ENCODE results near the gene AKAP17A. TPM values are rescaled to one million over a fixed set of nuclear protein-coding genes. Genes with fewer than 3 reads are reported as not detected.

AKAP17A gene
- total and polyA plus RNA-seq, 2 of the 13 experiments (the other 11 are each of a cell fraction or from before 2014, with no cell fraction given), result 20.5 to 26.5 TPM

DNA sequence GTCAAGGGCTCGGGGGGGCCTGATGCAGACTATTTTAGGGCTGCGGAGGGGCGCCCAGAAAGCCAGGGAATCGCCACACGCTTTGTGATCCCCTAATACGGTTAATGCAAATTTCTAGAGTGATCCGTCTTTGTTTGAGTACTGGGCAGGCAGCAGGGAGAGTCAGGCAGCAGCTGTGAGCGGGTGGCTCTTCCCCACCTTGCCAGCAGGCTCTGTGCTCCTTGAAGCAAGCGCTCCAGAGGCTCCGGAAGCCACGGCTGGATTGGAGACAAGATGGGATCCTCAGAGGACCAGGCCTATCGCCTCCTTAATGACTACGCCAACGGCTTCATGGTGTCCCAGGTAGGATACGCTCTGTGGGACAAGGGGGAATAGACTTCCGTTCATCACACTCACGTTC lies 23.5 kb downstream of the AKAP17A start, which contains the start of gene ASMT (continued):
- TF ChIP-seq ZNF674 (CRISPR knock-in tag; IDR thresholded peaks at IDR 0.05; ENCODE audit: low read depth) (no peak), RXRA (CRISPR knock-in tag; IDR thresholded peaks at IDR 0.05) (no peak), SMAD3 (CRISPR knock-in tag; IDR thresholded peaks at IDR 0.05) (no peak)

DNA sequence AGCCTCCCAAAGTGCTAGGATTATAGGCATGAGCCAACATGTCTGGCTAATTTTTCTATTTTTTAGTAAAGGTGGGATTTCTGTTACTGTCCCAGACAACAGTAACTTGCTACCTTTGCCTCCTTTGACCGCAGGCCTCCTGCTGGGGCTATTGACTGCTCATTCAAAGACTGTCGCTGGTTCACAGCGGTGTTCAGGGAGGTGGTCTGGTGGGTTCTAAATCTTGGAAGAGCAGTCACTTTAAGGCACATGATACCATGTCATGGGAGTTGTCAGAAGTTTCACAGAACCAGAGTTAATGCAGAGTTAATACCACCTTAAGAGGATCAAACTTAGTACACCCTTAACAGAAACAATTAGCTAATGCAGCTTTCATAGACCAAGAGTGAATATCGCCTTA lies 27.3 kb downstream of the AKAP17A start:
- Histone ChIP-seq H3K36me3 (replicated peaks in 1 of 2; ENCODE audit: control insufficient read depth in 1 of 2, insufficient read depth in 2 of 2, low read length in 2 of 2) (no peaks in the 10 kb centered on the region), H3K4me1 (ENCODE audit: insufficient read depth, low read length) (peaks cover 5% of the 10 kb centered on the region; the same call in 1 of the 2 replicates), H3K4me3 (replicated peaks in 1 of 3; ENCODE audit: insufficient read depth in 1 of 3, low read depth in 2 of 3, low read length in 3 of 3) (no peak overlapping the region), H3K79me2 (ENCODE audit: insufficient read depth, low read length) (no peaks in the 10 kb centered on the region), H3K9me3 (ENCODE audit: low read length) (no peaks in the 10 kb centered on the region), H3K9ac (ENCODE audit: insufficient read depth, low read depth, low read length) (no peak overlapping the region), H4K20me1 (ENCODE audit: insufficient read depth, low read length) (no peaks in the 10 kb centered on the region), H3K27me3 (ENCODE audit: control insufficient read depth in 1 of 2, insufficient read depth in 2 of 2, low read length in 2 of 2) (no peaks in the 10 kb centered on the region; a peak in 1 of 5 replicates), H2AFZ (ENCODE audit: low read length) (no peak overlapping the region), H3K27ac (ENCODE audit: extremely low read length, insufficient read depth, low read length) (no peak overlapping the region), H3K4me2 (ENCODE audit: low read depth, low read length) (no peak overlapping the region)
- in situ Hi-C loops (cut with HindIII; ENCODE audit: extremely low pct_ligation_motif_present, low pct_unique_long_range_greater_than_20kb) (no loop called here), intact Hi-C loops (cut with micrococcal nuclease; ENCODE audit: unreplicated experiment) (no loop called here)
- no peak for TF ChIP-seq ZNF121 (CRISPR knock-in tag; IDR thresholded peaks at IDR 0.05)
- TF ChIP-seq, protein P1, sequence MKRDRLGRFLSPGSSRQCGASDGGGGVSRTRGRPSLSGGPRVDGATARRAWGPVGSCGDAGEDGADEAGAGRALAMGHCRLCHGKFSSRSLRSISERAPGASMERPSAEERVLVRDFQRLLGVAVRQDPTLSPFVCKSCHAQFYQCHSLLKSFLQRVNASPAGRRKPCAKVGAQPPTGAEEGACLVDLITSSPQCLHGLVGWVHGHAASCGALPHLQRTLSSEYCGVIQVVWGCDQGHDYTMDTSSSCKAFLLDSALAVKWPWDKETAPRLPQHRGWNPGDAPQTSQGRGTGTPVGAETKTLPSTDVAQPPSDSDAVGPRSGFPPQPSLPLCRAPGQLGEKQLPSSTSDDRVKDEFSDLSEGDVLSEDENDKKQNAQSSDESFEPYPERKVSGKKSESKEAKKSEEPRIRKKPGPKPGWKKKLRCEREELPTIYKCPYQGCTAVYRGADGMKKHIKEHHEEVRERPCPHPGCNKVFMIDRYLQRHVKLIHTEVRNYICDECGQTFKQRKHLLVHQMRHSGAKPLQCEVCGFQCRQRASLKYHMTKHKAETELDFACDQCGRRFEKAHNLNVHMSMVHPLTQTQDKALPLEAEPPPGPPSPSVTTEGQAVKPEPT (CRISPR knock-in tag; IDR thresholded peaks at IDR 0.05; ENCODE audit: low read depth), result peak; percentile 90
- DNase-seq (ENCODE audit: low spot score) (no peak), FAIRE-seq (no peak), ATAC-seq (no peak)
- ChIA-PET POLR2A (no interaction called here), CTCF (ENCODE audit: low intra/inter-chr PET ratio, low total read pairs) (no interaction called here)
- BruUV-seq (replicated peaks), result no TSS peak
- 38% methylated on average over 4 of the region's 4 CpGs for WGBS (ENCODE audit: low lambda C conversion rate)

DNA sequence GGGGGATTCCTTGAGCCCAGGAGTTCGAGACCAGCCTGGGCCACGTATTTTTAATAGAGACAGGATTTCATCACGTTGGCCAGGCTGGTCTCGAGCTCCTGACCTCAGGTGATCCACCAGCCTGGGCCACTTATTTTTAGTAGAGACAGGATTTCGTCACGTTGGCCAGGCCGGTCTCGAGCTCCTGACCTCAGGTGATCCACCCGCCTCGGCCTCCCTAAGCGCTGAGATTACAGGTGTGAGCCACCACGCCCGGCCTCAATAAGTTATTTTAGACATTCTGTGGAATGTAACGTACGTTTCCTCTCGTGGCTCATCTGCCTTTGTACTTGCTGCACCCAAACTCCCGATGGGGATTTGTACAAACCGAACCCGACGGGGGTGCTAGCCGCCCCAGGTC lies 32.3 kb downstream of the AKAP17A start:
- Histone ChIP-seq H3K9ac (ENCODE audit: insufficient read depth, low read depth, low read length) (no peak overlapping the region), H2AFZ (ENCODE audit: low read length) (no peak overlapping the region), H3K27ac (ENCODE audit: extremely low read length, insufficient read depth, low read length) (no peak overlapping the region), H3K79me2 (ENCODE audit: insufficient read depth, low read length) (no peaks in the 10 kb centered on the region), H3K4me2 (ENCODE audit: low read depth, low read length) (no peak overlapping the region), H4K20me1 (ENCODE audit: insufficient read depth, low read length) (no peaks in the 10 kb centered on the region), H3K9me3 (ENCODE audit: low read length) (no peaks in the 10 kb centered on the region), H3K36me3 (replicated peaks in 1 of 2; ENCODE audit: control insufficient read depth in 1 of 2, insufficient read depth in 2 of 2, low read length in 2 of 2) (no peaks in the 10 kb centered on the region), H3K27me3 (ENCODE audit: control insufficient read depth in 1 of 2, insufficient read depth in 2 of 2, low read length in 2 of 2) (peaks cover 2 to 4% of the 10 kb centered on the region in 2 experiments; a peak in 2 of 5 replicates), H3K4me1 (ENCODE audit: insufficient read depth, low read length) (peaks cover 5% of the 10 kb centered on the region; the same call in 1 of the 2 replicates), H3K4me3 (replicated peaks in 1 of 3; ENCODE audit: insufficient read depth in 1 of 3, low read depth in 2 of 3, low read length in 3 of 3) (no peak overlapping the region)
- WGBS (ENCODE audit: low lambda C conversion rate), result 45% methylated on average over 13 of the region's 21 CpGs
- no TSS peak for BruUV-seq (replicated peaks)
- no peak; the same call in 2 of the 3 replicates for ATAC-seq
- TF ChIP-seq, protein P2, sequence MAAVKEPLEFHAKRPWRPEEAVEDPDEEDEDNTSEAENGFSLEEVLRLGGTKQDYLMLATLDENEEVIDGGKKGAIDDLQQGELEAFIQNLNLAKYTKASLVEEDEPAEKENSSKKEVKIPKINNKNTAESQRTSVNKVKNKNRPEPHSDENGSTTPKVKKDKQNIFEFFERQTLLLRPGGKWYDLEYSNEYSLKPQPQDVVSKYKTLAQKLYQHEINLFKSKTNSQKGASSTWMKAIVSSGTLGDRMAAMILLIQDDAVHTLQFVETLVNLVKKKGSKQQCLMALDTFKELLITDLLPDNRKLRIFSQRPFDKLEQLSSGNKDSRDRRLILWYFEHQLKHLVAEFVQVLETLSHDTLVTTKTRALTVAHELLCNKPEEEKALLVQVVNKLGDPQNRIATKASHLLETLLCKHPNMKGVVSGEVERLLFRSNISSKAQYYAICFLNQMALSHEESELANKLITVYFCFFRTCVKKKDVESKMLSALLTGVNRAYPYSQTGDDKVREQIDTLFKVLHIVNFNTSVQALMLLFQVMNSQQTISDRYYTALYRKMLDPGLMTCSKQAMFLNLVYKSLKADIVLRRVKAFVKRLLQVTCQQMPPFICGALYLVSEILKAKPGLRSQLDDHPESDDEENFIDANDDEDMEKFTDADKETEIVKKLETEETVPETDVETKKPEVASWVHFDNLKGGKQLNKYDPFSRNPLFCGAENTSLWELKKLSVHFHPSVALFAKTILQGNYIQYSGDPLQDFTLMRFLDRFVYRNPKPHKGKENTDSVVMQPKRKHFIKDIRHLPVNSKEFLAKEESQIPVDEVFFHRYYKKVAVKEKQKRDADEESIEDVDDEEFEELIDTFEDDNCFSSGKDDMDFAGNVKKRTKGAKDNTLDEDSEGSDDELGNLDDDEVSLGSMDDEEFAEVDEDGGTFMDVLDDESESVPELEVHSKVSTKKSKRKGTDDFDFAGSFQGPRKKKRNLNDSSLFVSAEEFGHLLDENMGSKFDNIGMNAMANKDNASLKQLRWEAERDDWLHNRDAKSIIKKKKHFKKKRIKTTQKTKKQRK (IDR thresholded peaks at IDR 0.05; ENCODE audit: low read length), result no peak
- POLR2A ChIA-PET, result no interaction called here
- in situ Hi-C loops (cut with HindIII; ENCODE audit: extremely low pct_ligation_motif_present, low pct_unique_long_range_greater_than_20kb) (no loop called here), intact Hi-C loops (cut with micrococcal nuclease; ENCODE audit: unreplicated experiment) (no loop called here)
- DNase-seq (ENCODE audit: low spot score), result no peak
- CTCF ChIA-PET (ENCODE audit: low intra/inter-chr PET ratio, low total read pairs), result no interaction called here
- FAIRE-seq, result no peak

Measured in HepG2 (cell line).